Right cardiac atrium (tissue), 5 donors: Measurements from ENCODE around the gene RHOH. TPM values are rescaled to one million over a fixed set of nuclear protein-coding genes. Genes with fewer than 3 reads are reported as not detected.

Source experiments
- ATAC-seq, 2 donors: fragments of 200-7000 bp; cut with Tn5 transposase; one replicate each; pipeline versions ENCODE4 v1.8.0 to v1.9.1; 2020; ENCODE audit warnings: moderate library complexity in 2 of 2, mild to moderate bottlenecking in 1 of 2
- DNase-seq, 3 donors: peaks; one replicate each; pipeline ENCODE4 v3.0.0-alpha.2; 2020
- H3K27ac ChIP-seq: one replicate; pipeline ENCODE4 v1.5.1; 2013; ENCODE audit warnings: mild to moderate bottlenecking, low read length, control low read depth, moderate library complexity
- H3K27me3 ChIP-seq: one replicate; pipeline ENCODE4 v1.6.1; 2013; ENCODE audit not compliant: control insufficient read depth, insufficient read depth
- H3K4me1 ChIP-seq: one replicate; pipeline ENCODE4 v1.6.1; 2013; ENCODE audit warnings: low read length; ENCODE audit not compliant: control insufficient read depth, insufficient read depth
- H3K4me3 ChIP-seq: one replicate; pipeline ENCODE4 v1.5.1; 2013; ENCODE audit warnings: low read length, control low read depth
- H3K9me3 ChIP-seq: one replicate; pipeline ENCODE4 v1.6.1; 2013; ENCODE audit warnings: low read length; ENCODE audit not compliant: control insufficient read depth
- WGBS: extraction: QIAGEN DNeasy Blood & Tissue Kit; methylation state at CpG from one replicate; pipeline ENCODE4 v1.1.7; 2013; 5-methylcytosine and 5-hydroxymethylcytosine counted together
- intact Hi-C, 4 donors: fragments of 100-400 bp; cut with DNase I; formaldehyde crosslinking; loops; one replicate each; pipeline versions ENCODE4 v1.11.0 to v1.14.0; 2022 to 2023
- polyA plus RNA-seq: library from polyadenylated mRNA; stranded (reverse); fragments of 200-250 nt; gene quantifications from one replicate; pipeline ENCODE4 v1.2.3, GENCODE V29; 2013
- total RNA-seq, 4 donors: library from RNA; stranded (reverse); fragmentation: NEBNext Ultra II Directional; extraction: Animal tissue kit (Norgen Biotek cat#: 25700); gene quantifications; one replicate each; pipeline ENCODE4 v1.2.1, GENCODE V29; 2021
- donor health status: healthy with polysubstance abuse.
- donor health status: DM: no; HTN: yes; CAD: no.
- donor health status: DM: no; HTN: no; CAD: no.
- donor health status: DM: no; HTN: yes; CAD: no; lungs with severe emphysema.
- donor health status: DM: yes; HTN: yes; CAD: no.

Gene RHOH
- total and polyA plus RNA-seq, 5 donors = 0.07 to 1.0 (median 0.37) TPM

DNA sequence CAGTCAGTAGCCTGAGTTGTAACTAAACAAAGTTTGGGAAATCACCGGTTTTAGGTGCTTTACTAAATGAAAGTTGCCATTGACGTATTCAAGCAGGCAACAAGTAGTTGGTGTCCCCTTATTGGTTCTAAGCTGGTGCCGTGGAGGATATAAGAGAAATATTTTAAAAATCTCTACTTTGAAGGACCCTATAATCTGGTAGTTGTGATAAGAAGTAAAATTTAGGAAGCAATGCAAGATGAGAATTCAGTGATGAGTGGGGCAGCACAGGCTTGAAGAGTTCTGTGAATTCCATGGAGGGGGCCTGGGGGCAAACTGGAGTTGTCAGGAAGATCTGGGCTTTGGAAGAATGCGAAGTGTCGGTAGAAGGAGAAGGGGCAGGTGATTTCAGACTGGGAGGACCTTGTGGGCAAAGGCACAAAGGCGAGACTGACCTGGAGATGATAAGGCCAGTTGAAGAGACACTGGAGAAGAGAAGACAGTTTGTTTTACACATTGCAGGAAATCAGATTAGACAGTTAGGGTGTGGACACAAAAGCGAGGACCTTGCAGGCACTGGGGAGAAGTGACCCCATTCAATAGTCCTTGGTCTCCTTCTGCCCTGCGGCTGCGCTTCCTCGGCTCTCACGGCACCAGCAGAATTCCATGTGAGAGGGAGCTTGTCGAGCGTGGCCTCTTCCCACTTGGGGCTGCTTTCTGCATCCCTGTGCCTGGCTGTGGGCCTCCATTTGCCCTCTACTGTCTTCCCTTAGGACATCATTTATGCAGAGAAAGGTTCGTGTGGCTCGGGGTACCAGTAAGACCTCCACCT, 1.3 kb downstream of the RHOH start:
- no peak overlapping the region for H3K4me3 ChIP-seq
- H3K27ac ChIP-seq = no peak overlapping the region
- H3K9me3 ChIP-seq = no peaks in the 10 kb centered on the region
- ATAC-seq = no peak
- intact Hi-C loops = no loop called here
- no peaks in the 10 kb centered on the region for H3K4me1 ChIP-seq
- WGBS = 63% methylated on average over 15 of the region's 15 CpGs
- no peak for DNase-seq
- H3K27me3 ChIP-seq = no peaks in the 10 kb centered on the region

DNA sequence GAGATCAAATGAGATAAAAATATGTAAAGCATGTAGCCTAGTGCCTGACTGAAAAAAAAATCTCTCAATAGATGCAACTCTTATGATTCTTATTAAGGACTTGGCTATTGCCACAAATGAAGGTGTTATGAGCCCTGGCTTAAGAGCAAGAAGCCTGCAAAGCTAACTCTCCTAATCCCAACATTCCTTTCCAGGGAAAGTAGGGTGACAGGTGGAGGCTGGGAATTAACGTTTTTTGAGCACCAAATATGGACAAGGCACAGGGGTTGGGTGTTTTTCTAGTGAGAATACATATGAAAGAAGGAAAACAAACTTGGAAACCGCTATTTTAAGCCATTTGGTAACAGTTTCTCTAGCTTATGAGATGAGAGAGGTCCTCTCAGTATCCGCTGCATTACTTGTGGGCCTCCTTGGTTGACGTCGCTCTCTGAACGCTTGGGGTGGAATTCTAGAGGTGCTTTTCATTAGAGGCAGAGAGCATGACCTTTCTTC, 2.4 kb downstream of the RHOH start:
- no peak for ATAC-seq
- Histone ChIP-seq H3K4me3 (no peak overlapping the region), H3K9me3 (no peaks in the 10 kb centered on the region), H3K27me3 (no peaks in the 10 kb centered on the region), H3K27ac (no peak overlapping the region), H3K4me1 (no peaks in the 10 kb centered on the region)
- intact Hi-C loops = no loop called here
- WGBS = 78% methylated on average over 6 of the region's 6 CpGs
- DNase-seq = no peak

GRCh38 chr4:40199999-40200874, 3.4 kb downstream of the RHOH start:
- Histone ChIP-seq H3K4me3 (no peak overlapping the region), H3K9me3 (no peaks in the 10 kb centered on the region), H3K27ac (no peak overlapping the region), H3K27me3 (no peaks in the 10 kb centered on the region), H3K4me1 (no peaks in the 10 kb centered on the region)
- DNase-seq = no peak
- 76% methylated on average over 15 of the region's 15 CpGs for WGBS
- intact Hi-C loops = no loop called here
- no peak for ATAC-seq

DNA sequence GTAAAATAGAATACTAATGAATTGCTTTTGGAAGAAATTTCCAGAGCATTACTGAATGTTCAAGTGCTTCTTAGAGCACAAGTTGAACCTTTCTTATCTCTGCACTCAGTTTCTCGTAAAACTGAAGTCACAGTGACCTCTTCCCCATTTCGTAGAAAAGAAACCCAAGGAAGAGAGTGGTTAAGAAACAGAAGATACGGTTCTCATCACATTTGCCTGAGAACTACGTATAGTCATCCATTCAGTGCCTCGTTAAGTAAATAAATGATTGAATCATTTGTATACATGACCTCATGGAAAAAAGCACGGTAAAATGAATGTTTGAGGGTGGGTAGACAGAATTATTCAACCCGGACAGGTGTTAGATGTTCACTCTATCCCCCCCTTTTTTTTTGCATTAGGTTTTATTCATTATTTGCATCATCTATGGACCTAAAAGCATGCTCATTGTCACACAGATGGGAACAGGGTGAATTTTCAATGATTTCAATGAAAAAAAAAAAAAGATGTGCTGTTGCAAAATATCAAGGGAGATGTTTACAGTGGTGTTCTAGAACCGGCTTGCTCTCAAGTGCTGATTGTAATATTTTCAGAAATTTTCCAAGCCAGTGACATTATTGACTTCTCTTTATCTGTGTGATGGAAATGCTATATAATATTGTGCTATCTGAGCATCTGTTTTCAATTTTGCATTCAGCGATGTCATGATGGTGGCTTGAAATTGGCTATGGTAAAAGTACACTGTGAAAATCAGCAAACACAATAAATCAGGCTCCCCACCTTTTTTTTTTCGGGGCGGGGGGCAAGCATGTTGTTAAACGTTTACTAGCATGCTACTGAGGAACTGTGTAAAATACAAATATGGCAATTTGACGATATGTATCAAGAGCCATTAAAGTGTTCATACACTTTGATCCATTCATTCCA, 4.3 kb downstream of the RHOH start:
- Histone ChIP-seq H3K4me3 (no peak overlapping the region), H3K4me1 (no peaks in the 10 kb centered on the region), H3K27me3 (no peaks in the 10 kb centered on the region), H3K9me3 (no peaks in the 10 kb centered on the region), H3K27ac (no peak overlapping the region)
- WGBS = 74% methylated on average over 13 of the region's 13 CpGs
- no peak for ATAC-seq
- no peak for DNase-seq
- intact Hi-C loops = no loop called here

GRCh38 chr4:40201898-40202297, 5.1 kb downstream of the RHOH start:
- Histone ChIP-seq H3K9me3 (no peaks in the 10 kb centered on the region), H3K4me1 (no peaks in the 10 kb centered on the region), H3K27ac (no peak overlapping the region), H3K4me3 (no peak overlapping the region), H3K27me3 (no peaks in the 10 kb centered on the region)
- DNase-seq = no peak
- WGBS = 93% methylated on average over 4 of the region's 4 CpGs
- no peak for ATAC-seq
- intact Hi-C loops = no loop called here

- no peaks in the 10 kb centered on the region for H3K9me3 ChIP-seq
- DNase-seq (no peak), ATAC-seq (no peak)
- H3K27ac ChIP-seq = no peak overlapping the region
- WGBS = 85% methylated on average over 3 of the region's 3 CpGs
- intact Hi-C loops = no loop called here
- no peaks in the 10 kb centered on the region for H3K27me3 ChIP-seq
- no peaks in the 10 kb centered on the region for H3K4me1 ChIP-seq
- H3K4me3 ChIP-seq = no peak overlapping the region
Observed at GRCh38 chr4:40202474-40202873, 5.6 kb downstream of the RHOH start.

GRCh38 chr4:40204507-40205258, 7.9 kb downstream of the RHOH start:
- DNase-seq (no peak), ATAC-seq (no peak)
- 90% methylated on average over 9 of the region's 9 CpGs for WGBS
- H3K4me3 ChIP-seq = no peak overlapping the region
- no peaks in the 10 kb centered on the region for H3K27me3 ChIP-seq
- H3K9me3 ChIP-seq = no peaks in the 10 kb centered on the region
- no peak overlapping the region for H3K27ac ChIP-seq
- intact Hi-C loops = no loop called here
- no peaks in the 10 kb centered on the region for H3K4me1 ChIP-seq

- DNase-seq (no peak), ATAC-seq (peak in 1 of 2 donors; percentile 35)
- Histone ChIP-seq H3K4me1 (no peaks in the 10 kb centered on the region), H3K9me3 (no peaks in the 10 kb centered on the region), H3K27ac (no peak overlapping the region), H3K27me3 (no peaks in the 10 kb centered on the region), H3K4me3 (no peak overlapping the region)
- intact Hi-C loops = no loop called here
- 71% methylated on average over 6 of the region's 6 CpGs for WGBS
Observed at GRCh38 chr4:40205259-40206198, 8.7 kb downstream of the RHOH start.

DNA sequence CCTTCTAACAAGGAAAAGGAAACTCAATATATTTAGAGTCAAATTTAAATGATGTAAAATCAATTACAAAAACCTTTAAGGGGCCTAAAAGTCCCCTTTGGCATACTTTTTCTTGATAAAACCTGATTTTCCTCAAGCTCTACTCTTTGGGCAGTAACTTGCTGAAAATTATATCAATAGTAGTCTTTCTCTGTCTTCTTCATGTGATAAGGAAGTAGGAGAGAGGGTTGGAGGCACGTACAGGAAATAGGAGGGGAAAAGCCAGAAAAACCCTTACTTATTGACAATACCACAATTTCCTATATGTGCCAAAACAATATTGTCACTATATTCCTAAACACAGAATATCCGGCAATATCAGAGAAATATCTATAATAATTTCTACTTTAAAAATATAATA, 9.6 kb downstream of the RHOH start:
- no peak for DNase-seq
- intact Hi-C loops = no loop called here
- WGBS = 42% methylated on average over 2 of the region's 2 CpGs

More for the DNA sequence above, 9.6 kb downstream of the RHOH start:
- ATAC-seq = no peak
- H3K27me3 ChIP-seq = no peaks in the 10 kb centered on the region
- H3K27ac ChIP-seq = no peak overlapping the region
- no peaks in the 10 kb centered on the region for H3K9me3 ChIP-seq
- no peak overlapping the region for H3K4me3 ChIP-seq
- no peaks in the 10 kb centered on the region for H3K4me1 ChIP-seq
